ENCODE data around the gene BEAN1. TPM values are rescaled to one million over a fixed set of nuclear protein-coding genes. Genes with fewer than 3 reads are reported as not detected.

Gene BEAN1
- total and polyA plus RNA-seq, 9 of the 15 experiments (the other 6 are each of a cell fraction or from before 2014, with no cell fraction given), result not detected

DNA sequence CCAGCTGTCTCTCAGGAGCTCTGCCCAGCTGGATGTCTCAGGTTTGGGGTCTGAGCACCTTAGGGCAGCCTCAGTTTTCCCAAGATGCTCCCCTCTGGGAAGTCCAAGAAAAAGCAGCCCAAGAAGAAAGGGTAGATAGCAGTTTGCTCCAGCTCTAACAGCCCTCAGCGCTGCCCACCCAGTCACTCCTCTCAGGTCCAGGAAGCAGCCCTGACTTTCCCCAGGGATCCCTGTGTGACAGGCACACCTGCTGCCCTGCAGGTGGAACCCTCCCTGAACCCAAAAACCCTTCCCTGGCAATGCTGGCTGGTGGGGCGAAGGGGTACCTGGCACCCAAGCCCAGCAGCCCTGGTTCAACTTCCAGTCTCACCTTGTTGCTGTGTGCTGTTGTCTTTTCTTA lies 48.1 kb downstream of the BEAN1 start:
- in situ Hi-C loops (cut with MboI), result no loop called here

More for the DNA sequence above, 48.1 kb downstream of the BEAN1 start:
- no peaks in the 10 kb centered on the region for H3K79me2 ChIP-seq (ENCODE audit: control insufficient read depth, insufficient read depth, low read length)
- no peak overlapping the region for H3K4me3 ChIP-seq
- no peak overlapping the region for H3K4me2 ChIP-seq (ENCODE audit: insufficient read depth, low read length)
- intact Hi-C loops (cut with micrococcal nuclease), result no loop called here
- H3K36me3 ChIP-seq (ENCODE audit: control insufficient read depth, insufficient read depth, low read length), result no peaks in the 10 kb centered on the region
- ChIA-PET CTCF (ENCODE audit: low intra/inter-chr PET ratio) (no interaction called here), POLR2A (interaction anchor here (0.6 to 0.9 kb wide), 3 partner anchors 41 to 69 kb away, joined by 3 to 4 read pairs (median 3); no protein-coding TSS in a partner anchor)
- H3K9ac ChIP-seq (ENCODE audit: insufficient read depth in 1 of 2, low read depth in 2 of 2, low read length in 2 of 2), result no peak overlapping the region
- H3K4me1 ChIP-seq (replicated peaks in 1 of 2; ENCODE audit: control insufficient read depth in 2 of 2, insufficient read depth in 2 of 2, low read length in 2 of 2), result peaks cover 6 to 10% of the 10 kb centered on the region in 2 experiments; a peak in 4 of 5 replicates
- 0 out of 2 replicates have a peak, but pooled peaks cover 3% of the 10 kb centered on the region for H4K20me1 ChIP-seq (replicated peaks; ENCODE audit: control insufficient read depth, insufficient read depth, low read length)
- no peaks in the 10 kb centered on the region for H3K9me3 ChIP-seq (replicated peaks; ENCODE audit: control insufficient read depth, insufficient read depth, low read depth, low read length)
- TF ChIP-seq RBFOX2 (IDR thresholded peaks at IDR 0.05; ENCODE audit: low read depth, low read length), result no peak
- no peak for TF ChIP-seq ZZZ3 (IDR thresholded peaks at IDR 0.05)
- no peak for TF ChIP-seq BRCA1 (IDR thresholded peaks at IDR 0.05)
- TF ChIP-seq BRCA1 (CRISPR knock-in tag; IDR thresholded peaks at IDR 0.05), result no peak
- no peak for TF ChIP-seq TEAD1 (CRISPR knock-in tag; IDR thresholded peaks at IDR 0.05)
- no peak for TF ChIP-seq ZNF184 (CRISPR knock-in tag; IDR thresholded peaks at IDR 0.05)
- TF ChIP-seq, protein P1, sequence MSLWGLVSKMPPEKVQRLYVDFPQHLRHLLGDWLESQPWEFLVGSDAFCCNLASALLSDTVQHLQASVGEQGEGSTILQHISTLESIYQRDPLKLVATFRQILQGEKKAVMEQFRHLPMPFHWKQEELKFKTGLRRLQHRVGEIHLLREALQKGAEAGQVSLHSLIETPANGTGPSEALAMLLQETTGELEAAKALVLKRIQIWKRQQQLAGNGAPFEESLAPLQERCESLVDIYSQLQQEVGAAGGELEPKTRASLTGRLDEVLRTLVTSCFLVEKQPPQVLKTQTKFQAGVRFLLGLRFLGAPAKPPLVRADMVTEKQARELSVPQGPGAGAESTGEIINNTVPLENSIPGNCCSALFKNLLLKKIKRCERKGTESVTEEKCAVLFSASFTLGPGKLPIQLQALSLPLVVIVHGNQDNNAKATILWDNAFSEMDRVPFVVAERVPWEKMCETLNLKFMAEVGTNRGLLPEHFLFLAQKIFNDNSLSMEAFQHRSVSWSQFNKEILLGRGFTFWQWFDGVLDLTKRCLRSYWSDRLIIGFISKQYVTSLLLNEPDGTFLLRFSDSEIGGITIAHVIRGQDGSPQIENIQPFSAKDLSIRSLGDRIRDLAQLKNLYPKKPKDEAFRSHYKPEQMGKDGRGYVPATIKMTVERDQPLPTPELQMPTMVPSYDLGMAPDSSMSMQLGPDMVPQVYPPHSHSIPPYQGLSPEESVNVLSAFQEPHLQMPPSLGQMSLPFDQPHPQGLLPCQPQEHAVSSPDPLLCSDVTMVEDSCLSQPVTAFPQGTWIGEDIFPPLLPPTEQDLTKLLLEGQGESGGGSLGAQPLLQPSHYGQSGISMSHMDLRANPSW (CRISPR knock-in tag; IDR thresholded peaks at IDR 0.05), result no peak
- TF ChIP-seq WHSC1 (IDR thresholded peaks at IDR 0.05; ENCODE audit: low read length), result no peak
- H2AFZ ChIP-seq (ENCODE audit: low read depth, low read length), result no peak overlapping the region
- H3K9me1 ChIP-seq (ENCODE audit: control insufficient read depth, insufficient read depth, low read length), result peaks cover 4% of the 10 kb centered on the region
- H3K27ac ChIP-seq (ENCODE audit: extremely low read depth, low read depth, low read length), result no peak overlapping the region
- peaks cover 5 to 23% of the 10 kb centered on the region in 2 experiments; a peak in 3 of 5 replicates for H3K27me3 ChIP-seq (ENCODE audit: control insufficient read depth in 2 of 2, insufficient read depth in 2 of 2, low read length in 2 of 2)
- WGBS (ENCODE audit: insufficient coverage, low coverage, missing lambda C conversion rate), result 26% methylated on average over 2 of the region's 2 CpGs
- no TSS peak for BruUV-seq (replicated peaks)
- DNase-seq (ENCODE audit: extremely low read depth in 1 of 4, low spot score in 3 of 4) (no peak), ATAC-seq (no peak), FAIRE-seq (no peak)

All from K562 (cell line).